ENCODE results near the gene CTRL. TPM values are rescaled to one million over a fixed set of nuclear protein-coding genes. Genes with fewer than 3 reads are reported as not detected.

The CTRL gene
- total RNA-seq, 1 donor from 2014 or later: 1.2 TPM

GRCh38 chr16:67927131-67927941 is 4.3 kb downstream of the CTRL start:
- peaks cover 6% of the 10 kb centered on the region for H3K79me2 ChIP-seq (ENCODE audit: insufficient read depth, low read length)
- H3K4me2 ChIP-seq (ENCODE audit: low read length): no peak overlapping the region
- H3K9ac ChIP-seq (ENCODE audit: low read length): no peak overlapping the region
- peaks cover 3% of the 10 kb centered on the region for H3K36me3 ChIP-seq (ENCODE audit: insufficient read depth, low read length)
- Mint-ChIP-seq H3K27ac (ENCODE audit: unreplicated experiment) (no peak overlapping the region), H3K4me1 (ENCODE audit: low read depth, unreplicated experiment) (peaks cover 2% of the 10 kb centered on the region), H3K36me3 (ENCODE audit: low read depth, unreplicated experiment) (peaks cover 17% of the 10 kb centered on the region), H3K9me3 (ENCODE audit: unreplicated experiment) (no peaks in the 10 kb centered on the region), H3K4me3 (ENCODE audit: unreplicated experiment) (no peak overlapping the region), H3K27me3 (ENCODE audit: low read depth, unreplicated experiment) (no peaks in the 10 kb centered on the region)
- H4K20me1 ChIP-seq (ENCODE audit: insufficient read depth, low read length): peaks cover 63% of the 10 kb centered on the region
- no peak overlapping the region for H2AFZ ChIP-seq (ENCODE audit: low read depth, low read length)
- no peaks in the 10 kb centered on the region for H3K4me1 ChIP-seq (ENCODE audit: insufficient read depth, low read length)
- TF ChIP-seq EZH2 (IDR thresholded peaks at IDR 0.05; ENCODE audit: insufficient read depth, low read length) (no peak), CTCF (IDR thresholded peaks at IDR 0.05; ENCODE audit: insufficient read depth, low read depth, low read length) (no peak)
- H3K9me3 ChIP-seq (ENCODE audit: insufficient read depth, low read depth, low read length): no peaks in the 10 kb centered on the region
- DNase-seq (ENCODE audit: low read depth) (no peak), FAIRE-seq (no peak)
- H3K27me3 ChIP-seq (ENCODE audit: insufficient read depth, low read length): no peaks in the 10 kb centered on the region
- H3K27ac ChIP-seq (ENCODE audit: low read depth, low read length): no peak overlapping the region
- no peak overlapping the region for H3K4me3 ChIP-seq (ENCODE audit: insufficient read depth, low read depth, low read length)

GRCh38 chr16:67926181-67926750 is 5.4 kb downstream of the CTRL start:
- DNase-seq (ENCODE audit: low read depth): no peak
- no peak for TF ChIP-seq CTCF (IDR thresholded peaks at IDR 0.05; ENCODE audit: insufficient read depth, low read depth, low read length)
- TF ChIP-seq EZH2 (IDR thresholded peaks at IDR 0.05; ENCODE audit: insufficient read depth, low read length): no peak
- no peak overlapping the region for H3K4me3 Mint-ChIP-seq (ENCODE audit: unreplicated experiment)

More at GRCh38 chr16:67926181-67926750, 5.4 kb downstream of the CTRL start:
- Histone ChIP-seq H3K79me2 (ENCODE audit: insufficient read depth, low read length) (peaks cover 6% of the 10 kb centered on the region), H3K4me2 (ENCODE audit: low read length) (no peak overlapping the region), H2AFZ (ENCODE audit: low read depth, low read length) (no peak overlapping the region), H3K4me3 (ENCODE audit: insufficient read depth, low read depth, low read length) (no peak overlapping the region), H3K9me3 (ENCODE audit: insufficient read depth, low read depth, low read length) (no peaks in the 10 kb centered on the region), H3K27ac (ENCODE audit: low read depth, low read length) (no peak overlapping the region), H3K36me3 (ENCODE audit: insufficient read depth, low read length) (peaks cover 3% of the 10 kb centered on the region), H3K27me3 (ENCODE audit: insufficient read depth, low read length) (no peaks in the 10 kb centered on the region), H4K20me1 (ENCODE audit: insufficient read depth, low read length) (peaks cover 73% of the 10 kb centered on the region), H3K4me1 (ENCODE audit: insufficient read depth, low read length) (no peaks in the 10 kb centered on the region), H3K9ac (ENCODE audit: low read length) (no peak overlapping the region)
- H3K36me3 Mint-ChIP-seq (ENCODE audit: low read depth, unreplicated experiment): peaks cover 16% of the 10 kb centered on the region
- no peak overlapping the region for H3K27ac Mint-ChIP-seq (ENCODE audit: unreplicated experiment)
- no peak for FAIRE-seq
- no peaks in the 10 kb centered on the region for H3K27me3 Mint-ChIP-seq (ENCODE audit: low read depth, unreplicated experiment)
- peaks cover 9% of the 10 kb centered on the region for H3K4me1 Mint-ChIP-seq (ENCODE audit: low read depth, unreplicated experiment)
- H3K9me3 Mint-ChIP-seq (ENCODE audit: unreplicated experiment): no peaks in the 10 kb centered on the region

Data from astrocyte (in vitro differentiated cells and primary cell).